Fibroblast of villous mesenchyme (primary cell): Measurements from ENCODE around the gene GPR12. TPM values are rescaled to one million over a fixed set of nuclear protein-coding genes. Genes with fewer than 3 reads are reported as not detected.

Source experiments
- DNase-seq: peaks from one replicate; pipeline ENCODE4 v3.0.0-alpha.2; 2010; ENCODE audit warnings: low read depth
- H3K4me3 ChIP-seq: 2 replicates; pipeline ENCODE4 v1.5.1; 2011; ENCODE audit warnings: low read depth, mild to moderate bottlenecking, low read length
- CTCF ChIP-seq: IDR thresholded peaks from 2 replicates; pipeline ENCODE4 v1.5.1; 2012; ENCODE audit warnings: low read depth, mild to moderate bottlenecking, low read length; ENCODE audit not compliant: insufficient read depth
- total RNA-seq: library from RNA; depleted of rRNA; stranded (reverse); fragments of >200 nt; gene quantifications from 2 replicates; pipeline ENCODE4 v1.2.3, GENCODE V29; 2012

The GPR12 gene
- total RNA-seq, 1 donor, result not detected

DNA sequence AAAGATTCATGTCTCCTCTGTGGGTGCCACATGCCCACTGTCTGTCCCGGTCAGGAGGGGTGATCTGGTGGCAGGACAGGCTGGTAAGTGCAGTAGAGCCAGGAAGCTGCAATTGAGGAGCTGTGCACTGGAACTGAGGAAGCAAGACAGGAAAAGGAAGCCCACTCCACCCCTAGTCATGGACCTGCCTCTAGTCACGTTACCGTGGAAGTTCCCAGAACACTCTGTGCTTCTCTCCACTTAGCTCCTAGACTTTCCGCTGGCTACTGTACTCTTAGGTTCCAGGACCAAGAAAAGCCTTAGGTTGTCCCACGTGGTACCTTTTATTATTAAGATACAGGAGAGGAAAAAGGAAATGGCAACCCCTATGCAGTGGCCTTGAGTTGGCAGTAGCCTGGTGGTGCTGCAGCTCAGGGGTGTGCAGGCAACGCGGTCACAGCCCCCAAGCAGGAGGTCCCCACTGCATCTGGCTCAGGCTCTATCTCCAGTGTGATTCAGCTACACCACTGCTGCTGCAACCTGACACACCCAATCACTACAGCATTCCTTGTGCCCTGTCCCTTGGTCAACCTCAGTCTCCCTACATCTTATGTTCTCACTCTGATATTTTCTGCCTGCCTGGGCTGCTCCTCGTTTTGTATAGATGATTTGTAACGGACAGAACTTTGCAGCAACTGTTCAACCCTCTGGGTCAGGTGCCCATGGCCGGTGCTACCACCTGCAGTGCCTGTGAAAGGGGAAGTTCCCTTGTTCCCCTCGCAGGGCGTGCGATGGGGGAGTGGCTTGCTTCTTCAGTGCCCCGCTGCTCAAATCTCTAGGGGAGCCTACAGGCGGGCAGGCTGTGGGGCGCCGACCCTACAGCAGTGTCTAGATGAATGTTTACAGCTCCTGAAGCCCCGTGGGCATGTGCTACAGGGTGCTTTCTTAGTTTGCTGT is 24.4 kb upstream of the GPR12 start:
- no peak overlapping the region for H3K4me3 ChIP-seq
- no peak for DNase-seq
- no peak for TF ChIP-seq CTCF

- DNase-seq, result no peak
- TF ChIP-seq CTCF, result no peak
- H3K4me3 ChIP-seq, result no peak overlapping the region
Observed at GRCh38 chr13:26780411-26780810, 19.8 kb upstream of the GPR12 start.

DNA sequence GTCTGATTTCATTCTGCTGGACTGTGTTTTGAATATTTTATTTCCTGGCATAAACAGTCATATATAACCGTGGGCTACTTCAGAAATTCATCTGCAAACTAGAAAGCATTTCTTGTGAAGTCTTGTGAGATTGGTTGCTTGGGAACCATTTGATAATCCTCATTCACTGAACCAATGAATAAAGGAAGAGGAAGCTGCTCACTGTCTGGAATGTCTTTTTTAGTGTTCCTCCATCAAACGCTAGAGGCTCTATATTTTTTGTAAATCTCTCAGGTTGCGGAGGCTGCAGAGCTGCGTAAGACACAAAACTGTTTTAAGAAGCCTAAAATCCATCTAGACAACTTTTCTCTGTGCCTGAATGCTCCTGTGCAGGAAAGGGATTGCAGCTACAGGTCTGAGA is 18.7 kb upstream of the GPR12 start:
- no peak for DNase-seq
- no peak for TF ChIP-seq CTCF
- no peak overlapping the region for H3K4me3 ChIP-seq

GRCh38 chr13:26772531-26772930 is 11.9 kb upstream of the GPR12 start:
- DNase-seq, result no peak
- H3K4me3 ChIP-seq, result no peak overlapping the region
- no peak for TF ChIP-seq CTCF

GRCh38 chr13:26771796-26772195 is 11.2 kb upstream of the GPR12 start:
- DNase-seq, result no peak
- no peak for TF ChIP-seq CTCF

GRCh38 chr13:26762745-26763345 is 2.3 kb upstream of the GPR12 start:
- TF ChIP-seq CTCF, result no peak
- no peak for DNase-seq
- H3K4me3 ChIP-seq, result no peak overlapping the region

More at GRCh38 chr13:26771796-26772195, 11.2 kb upstream of the GPR12 start:
- no peak overlapping the region for H3K4me3 ChIP-seq
